Aorta (tissue), 5 donors: ENCODE measurements around the gene RPL6. TPM values are rescaled to one million over a fixed set of nuclear protein-coding genes. Genes with fewer than 3 reads are reported as not detected.
A peak's percentile ranks its signal among the peaks of the same experiment; 100 is the strongest.

Experiments used
- ATAC-seq: fragments of 200-7000 bp; cut with Tn5 transposase; one replicate; pipeline ENCODE4 v1.9.1; 2022; ENCODE audit warnings: moderate library complexity; ENCODE audit not compliant: low FRiP score
- DNase-seq, 2 donors: peaks; one replicate each; pipeline ENCODE4 v3.0.0-alpha.2; 2020
- H3K27ac ChIP-seq, 2 donors: one replicate each; pipeline ENCODE4 v1.5.1; 2013; ENCODE audit warnings: low read length in 2 of 2, mild to moderate bottlenecking in 2 of 2, moderate library complexity in 2 of 2, control low read depth in 1 of 2, inconsistent platforms in 1 of 2, low read depth in 1 of 2
- H3K27me3 ChIP-seq, 2 donors: one replicate each; pipeline ENCODE4 v1.6.1; 2013; ENCODE audit warnings: control low read depth in 1 of 2, low read length in 1 of 2, mild to moderate bottlenecking in 1 of 2, moderate library complexity in 1 of 2; ENCODE audit not compliant: insufficient read depth in 2 of 2, control insufficient read depth in 1 of 2
- H3K36me3 ChIP-seq, 2 donors: one replicate each; pipeline ENCODE4 v1.6.1; 2013; ENCODE audit warnings: control low read depth in 1 of 2, low read length in 1 of 2, mild to moderate bottlenecking in 1 of 2; ENCODE audit not compliant: insufficient read depth in 2 of 2, control insufficient read depth in 1 of 2
- H3K4me1 ChIP-seq, 2 donors: one replicate each; pipeline ENCODE4 v1.6.1; 2013; ENCODE audit warnings: low read length in 2 of 2, control low read depth in 1 of 2, mild to moderate bottlenecking in 1 of 2, moderate library complexity in 1 of 2; ENCODE audit not compliant: insufficient read depth in 2 of 2, control insufficient read depth in 1 of 2
- H3K4me3 ChIP-seq, 2 donors: one replicate each; pipeline ENCODE4 v1.5.1; 2013; ENCODE audit warnings: low read length in 2 of 2, control low read depth in 1 of 2, mild to moderate bottlenecking in 1 of 2
- H3K9me3 ChIP-seq: one replicate; pipeline ENCODE4 v1.6.1; 2013; ENCODE audit warnings: mild to moderate bottlenecking, low read length; ENCODE audit not compliant: control insufficient read depth
- WGBS, 2 donors: extraction: QIAGEN DNeasy Blood & Tissue Kit; methylation state at CpG; one replicate each; pipeline ENCODE4 v1.1.7; 2013; 5-methylcytosine and 5-hydroxymethylcytosine counted together
- intact Hi-C, 2 donors: fragments of 100-400 bp; cut with DNase I; formaldehyde crosslinking; loops; one replicate each; pipeline versions ENCODE4 v1.14.2 to v1.15.0; 2022
- polyA plus RNA-seq, 2 donors: library from polyadenylated mRNA; stranded (reverse); fragments of 200-250 nt; gene quantifications; one replicate each; pipeline ENCODE4 v1.2.3, GENCODE V29; 2013
- total RNA-seq, 2 donors: library from RNA; stranded (reverse); fragmentation: NEBNext Ultra II Directional; extraction: Animal tissue kit (Norgen Biotek cat#: 25700); gene quantifications; one replicate each; pipeline ENCODE4 v1.2.1, GENCODE V29; 2021
- donor health status: healthy with polysubstance abuse.
- donor health status: Bipolar disorder and iron deficiency.
- donor health status: DM: no; HTN: no; CAD: no.
- donor health status: DM: no; HTN: no; CAD: no.
- donor health status: DM: yes; HTN: yes; CAD: no.

The RPL6 gene
- total and polyA plus RNA-seq, 4 donors = 802 to 2,876 (median 1,293) TPM

GRCh38 chr12:112425582-112426382, 16.4 kb upstream of the RPL6 start:
- peaks cover 1 to 4% of the 10 kb centered on the region in 2 donors for H3K4me1 ChIP-seq
- H3K27me3 ChIP-seq = no peaks in the 10 kb centered on the region
- no peak for ATAC-seq
- 94 to 95% methylated on average over 7 of the region's 7 CpGs for WGBS, 2 donors
- no peak overlapping the region for H3K4me3 ChIP-seq
- H3K27ac ChIP-seq = no peak overlapping the region
- intact Hi-C loops = no loop called here
- H3K9me3 ChIP-seq = no peaks in the 10 kb centered on the region
- DNase-seq = no peak
- no peaks in the 10 kb centered on the region for H3K36me3 ChIP-seq

- no peaks in the 10 kb centered on the region for H3K27me3 ChIP-seq
- no peaks in the 10 kb centered on the region for H3K9me3 ChIP-seq
- intact Hi-C loops = no loop called here
- ATAC-seq = no peak
- H3K36me3 ChIP-seq = no peaks in the 10 kb centered on the region
- H3K27ac ChIP-seq = no peak overlapping the region
- no peak overlapping the region for H3K4me3 ChIP-seq
- WGBS, 2 donors = 85 to 88% methylated on average over 3 of the region's 3 CpGs
- H3K4me1 ChIP-seq = peaks cover 1 to 4% of the 10 kb centered on the region in 2 donors
- no peak for DNase-seq
These were observed 14.7 kb upstream of the RPL6 start for GRCh38 chr12:112424126-112424525.

GRCh38 chr12:112422531-112422930, 13.1 kb upstream of the RPL6 start:
- Histone ChIP-seq H3K27ac (peak overlapping the region in 1 of 2 donors; percentile 38), H3K4me1 (peaks cover 1 to 4% of the 10 kb centered on the region in 2 donors)
- intact Hi-C loops = no loop called here

GRCh38 chr12:112421363-112421762, 12.0 kb upstream of the RPL6 start:
- H3K36me3 ChIP-seq = no peaks in the 10 kb centered on the region
- peaks cover 1 to 4% of the 10 kb centered on the region in 2 donors for H3K4me1 ChIP-seq
- H3K27me3 ChIP-seq = no peaks in the 10 kb centered on the region
- no peak for DNase-seq
- 87 to 95% methylated on average over 1 of the region's 1 CpG for WGBS, 2 donors
- H3K9me3 ChIP-seq = no peaks in the 10 kb centered on the region
- no peak for ATAC-seq
- no peak overlapping the region for H3K4me3 ChIP-seq
- intact Hi-C loops = no loop called here
- no peak overlapping the region for H3K27ac ChIP-seq

More at GRCh38 chr12:112422531-112422930, 13.1 kb upstream of the RPL6 start:
- Histone ChIP-seq H3K36me3 (no peaks in the 10 kb centered on the region), H3K9me3 (no peaks in the 10 kb centered on the region), H3K4me3 (no peak overlapping the region), H3K27me3 (no peaks in the 10 kb centered on the region)
- 25 to 27% methylated on average over 5 of the region's 5 CpGs for WGBS, 2 donors
- no peak for DNase-seq
- no peak for ATAC-seq

- Histone ChIP-seq H3K27ac (no peak overlapping the region), H3K9me3 (no peaks in the 10 kb centered on the region), H3K4me1 (peaks cover 1 to 4% of the 10 kb centered on the region in 2 donors), H3K4me3 (no peak overlapping the region), H3K36me3 (no peaks in the 10 kb centered on the region), H3K27me3 (no peaks in the 10 kb centered on the region)
- intact Hi-C loops = no loop called here
- 42 to 48% methylated on average over 3 of the region's 3 CpGs for WGBS, 2 donors
- ATAC-seq (no peak), DNase-seq (no peak)
These were observed 11.3 kb upstream of the RPL6 start for GRCh38 chr12:112420740-112421139.

- Histone ChIP-seq H3K27ac (peak overlapping the region; percentile 96 to 97), H3K4me3 (peak overlapping the region; percentile 68 to 92), H3K27me3 (no peaks in the 10 kb centered on the region), H3K36me3 (no peaks in the 10 kb centered on the region), H3K9me3 (no peaks in the 10 kb centered on the region), H3K4me1 (peaks cover 1 to 4% of the 10 kb centered on the region in 2 donors)
- peak; percentile 86 for ATAC-seq
- intact Hi-C loops = no loop called here
- 4% methylated on average over 22 to 31 of the region's 31 CpGs for WGBS, 2 donors
- peak; percentile 79 to 91 for DNase-seq
These were observed 10.1 kb upstream of the RPL6 start for GRCh38 chr12:112419297-112420133.

GRCh38 chr12:112418608-112419296, 9.3 kb upstream of the RPL6 start, which contains the start of gene PTPN11:
TSS of gene PTPN11 (plus strand) at chr12:112418947. CDS start at chr12:112419112, 165 bp downstream.
- WGBS, 2 donors = 0 to 1% methylated on average over 45 to 89 of the region's 89 CpGs
- Histone ChIP-seq H3K9me3 (no peaks in the 10 kb centered on the region), H3K27ac (peak within 1 kb of the TSS; percentile 96 to 97), H3K36me3 (no peaks in the 10 kb centered on the region), H3K4me1 (peaks cover 0 to 1% of the 10 kb centered on the region in 2 donors), H3K27me3 (no peaks in the 10 kb centered on the region), H3K4me3 (peak within 1 kb of the TSS; percentile 68 to 92)
- intact Hi-C loops = no loop called here
- DNase-seq (peak; percentile 92 to 97), ATAC-seq (peak; percentile 96)

- DNase-seq = no peak
- WGBS, 2 donors = 0 to 2% methylated on average over 18 of the region's 18 CpGs
These were observed 8.8 kb upstream of the RPL6 start for GRCh38 chr12:112418273-112418607.

More at GRCh38 chr12:112418273-112418607, 8.8 kb upstream of the RPL6 start:
- H3K27ac ChIP-seq = peak overlapping the region in 1 of 2 donors; percentile 90
- H3K4me3 ChIP-seq = peak overlapping the region; percentile 62 to 68
- H3K9me3 ChIP-seq = no peaks in the 10 kb centered on the region
- peaks cover 0 to 1% of the 10 kb centered on the region in 2 donors for H3K4me1 ChIP-seq
- peak; percentile 2 for ATAC-seq
- intact Hi-C loops = no loop called here
- no peaks in the 10 kb centered on the region for H3K27me3 ChIP-seq
- no peaks in the 10 kb centered on the region for H3K36me3 ChIP-seq
